ENCODE measurements around the gene IDUA. TPM values are rescaled to one million over a fixed set of nuclear protein-coding genes. Genes with fewer than 3 reads are reported as not detected.
"Not testable (repeated sequence)": the region's sequence is repeated elsewhere in the genome, so short reads cannot be mapped to it uniquely, and the experiment has no call there.

IDUA gene
- total RNA-seq = 10 to 100 TPM in 1 of 2 donors, 1 to 10 TPM in 1; 8.9 to 10.2 TPM

DNA sequence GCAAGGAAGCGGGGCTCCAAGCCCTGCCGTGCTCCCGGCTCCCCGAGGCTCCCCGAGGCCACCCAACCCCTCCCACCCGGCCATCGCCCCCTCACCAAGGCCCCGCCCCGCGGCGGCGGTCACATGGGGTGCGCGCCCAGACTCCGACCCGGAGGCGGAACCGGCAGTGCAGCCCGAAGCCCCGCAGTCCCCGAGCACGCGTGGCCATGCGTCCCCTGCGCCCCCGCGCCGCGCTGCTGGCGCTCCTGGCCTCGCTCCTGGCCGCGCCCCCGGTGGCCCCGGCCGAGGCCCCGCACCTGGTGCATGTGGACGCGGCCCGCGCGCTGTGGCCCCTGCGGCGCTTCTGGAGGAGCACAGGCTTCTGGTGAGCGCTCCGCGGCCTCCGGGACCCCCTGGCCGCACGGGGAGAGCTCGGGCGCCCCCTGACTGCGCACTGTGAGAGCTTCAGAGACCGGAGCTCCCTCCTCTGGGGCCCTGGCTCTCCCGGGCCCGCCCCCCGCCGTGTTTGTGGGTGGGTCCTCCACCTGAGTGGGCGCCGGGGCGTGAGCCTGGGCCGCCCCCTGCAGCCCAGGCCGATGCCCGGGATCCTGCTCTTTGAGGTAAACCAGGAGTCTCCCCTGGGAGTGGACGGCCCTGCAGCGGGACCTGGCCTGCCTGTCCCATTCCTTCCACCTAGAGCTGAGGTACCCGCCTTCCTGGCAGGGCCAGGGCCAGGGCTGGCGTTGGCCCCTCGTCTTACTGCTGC, at the start of gene IDUA:
IDUA (plus strand) TSS at position 166 of the 745 bp plus-strand sequence; CDS start at position 207, 41 bp downstream.
- H3K9me3 ChIP-seq = no peaks in the 10 kb centered on the region
- no peaks in the 10 kb centered on the region for H3K36me3 ChIP-seq
- TF ChIP-seq, protein P1, sequence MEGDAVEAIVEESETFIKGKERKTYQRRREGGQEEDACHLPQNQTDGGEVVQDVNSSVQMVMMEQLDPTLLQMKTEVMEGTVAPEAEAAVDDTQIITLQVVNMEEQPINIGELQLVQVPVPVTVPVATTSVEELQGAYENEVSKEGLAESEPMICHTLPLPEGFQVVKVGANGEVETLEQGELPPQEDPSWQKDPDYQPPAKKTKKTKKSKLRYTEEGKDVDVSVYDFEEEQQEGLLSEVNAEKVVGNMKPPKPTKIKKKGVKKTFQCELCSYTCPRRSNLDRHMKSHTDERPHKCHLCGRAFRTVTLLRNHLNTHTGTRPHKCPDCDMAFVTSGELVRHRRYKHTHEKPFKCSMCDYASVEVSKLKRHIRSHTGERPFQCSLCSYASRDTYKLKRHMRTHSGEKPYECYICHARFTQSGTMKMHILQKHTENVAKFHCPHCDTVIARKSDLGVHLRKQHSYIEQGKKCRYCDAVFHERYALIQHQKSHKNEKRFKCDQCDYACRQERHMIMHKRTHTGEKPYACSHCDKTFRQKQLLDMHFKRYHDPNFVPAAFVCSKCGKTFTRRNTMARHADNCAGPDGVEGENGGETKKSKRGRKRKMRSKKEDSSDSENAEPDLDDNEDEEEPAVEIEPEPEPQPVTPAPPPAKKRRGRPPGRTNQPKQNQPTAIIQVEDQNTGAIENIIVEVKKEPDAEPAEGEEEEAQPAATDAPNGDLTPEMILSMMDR (IDR thresholded peaks at IDR 0.05) = peak; percentile 25 to 63
- peak within 1 kb of the TSS; percentile 48 to 74 for H3K4me3 ChIP-seq
- DNase-seq (ENCODE audit: low spot score) = peak; percentile 77
- peaks cover 0 to 24% of the 10 kb centered on the region in 2 donors for H3K4me1 ChIP-seq
- no peaks in the 10 kb centered on the region for H3K27me3 ChIP-seq
- H3K27ac ChIP-seq = peak within 1 kb of the TSS; percentile 55 to 57

DNA sequence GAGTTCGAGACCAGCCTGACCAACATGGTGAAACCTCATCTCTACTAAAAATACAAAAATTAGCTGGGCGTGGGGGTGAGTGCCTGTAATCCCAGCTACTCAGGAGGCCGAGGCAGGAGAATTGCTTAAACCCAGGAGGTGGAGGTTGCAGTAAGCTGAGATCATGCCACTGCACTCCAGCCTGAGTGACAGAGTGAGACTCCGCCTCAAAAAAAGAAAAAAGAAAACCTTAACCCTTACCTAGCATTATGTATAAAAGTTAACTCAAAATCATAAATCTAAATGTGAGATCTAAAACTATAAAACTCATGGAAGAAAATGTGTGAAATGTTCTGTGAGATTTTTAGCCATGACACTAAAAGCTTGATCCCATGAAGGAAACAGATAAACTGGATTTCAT, 47.3 kb upstream of the IDUA start:
- not testable (repeated sequence) for H3K4me1 ChIP-seq; DNase-seq (ENCODE audit: low spot score); H3K36me3 ChIP-seq; H3K27me3 ChIP-seq; H3K27ac ChIP-seq; H3K9me3 ChIP-seq; H3K4me3 ChIP-seq

- H3K27me3 ChIP-seq = no peaks in the 10 kb centered on the region
- DNase-seq (ENCODE audit: low spot score) = no peak
- TF ChIP-seq, protein P1 (IDR thresholded peaks at IDR 0.05) = no peak
These were observed 41.4 kb upstream of the IDUA start for GRCh38 chr4:945274-946102.

DNA sequence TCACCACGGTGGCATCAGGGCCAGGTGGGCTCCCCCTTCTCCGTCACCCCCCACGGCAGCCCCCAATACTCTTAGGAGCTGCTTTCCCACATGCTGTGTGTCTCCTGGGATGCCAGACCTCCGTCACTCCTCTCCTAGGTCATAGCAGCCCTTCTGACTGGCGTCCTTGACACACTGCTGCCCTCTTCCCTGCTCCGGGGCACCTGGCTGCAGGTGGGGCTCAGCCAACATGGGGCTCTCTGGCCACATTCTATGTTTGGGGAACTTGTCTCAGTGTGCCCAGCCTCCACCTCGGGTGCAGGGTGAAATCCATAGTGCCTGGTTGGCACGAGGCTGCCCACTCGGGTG, 40.8 kb upstream of the IDUA start:
- Histone ChIP-seq H3K4me3 (no peak overlapping the region), H3K27me3 (no peaks in the 10 kb centered on the region), H3K27ac (no peak overlapping the region), H3K9me3 (no peaks in the 10 kb centered on the region), H3K36me3 (peaks cover under 1% of the 10 kb centered on the region), H3K4me1 (peaks cover 0 to 4% of the 10 kb centered on the region in 2 donors)
- DNase-seq (ENCODE audit: low spot score) = no peak
- TF ChIP-seq, protein P1 (IDR thresholded peaks at IDR 0.05) = no peak

More at GRCh38 chr4:945274-946102, 41.4 kb upstream of the IDUA start:
- H3K36me3 ChIP-seq = no peaks in the 10 kb centered on the region
- H3K4me1 ChIP-seq = peaks cover 0 to 4% of the 10 kb centered on the region in 2 donors
- H3K9me3 ChIP-seq = no peaks in the 10 kb centered on the region
- no peak overlapping the region for H3K4me3 ChIP-seq
- no peak overlapping the region for H3K27ac ChIP-seq

DNA sequence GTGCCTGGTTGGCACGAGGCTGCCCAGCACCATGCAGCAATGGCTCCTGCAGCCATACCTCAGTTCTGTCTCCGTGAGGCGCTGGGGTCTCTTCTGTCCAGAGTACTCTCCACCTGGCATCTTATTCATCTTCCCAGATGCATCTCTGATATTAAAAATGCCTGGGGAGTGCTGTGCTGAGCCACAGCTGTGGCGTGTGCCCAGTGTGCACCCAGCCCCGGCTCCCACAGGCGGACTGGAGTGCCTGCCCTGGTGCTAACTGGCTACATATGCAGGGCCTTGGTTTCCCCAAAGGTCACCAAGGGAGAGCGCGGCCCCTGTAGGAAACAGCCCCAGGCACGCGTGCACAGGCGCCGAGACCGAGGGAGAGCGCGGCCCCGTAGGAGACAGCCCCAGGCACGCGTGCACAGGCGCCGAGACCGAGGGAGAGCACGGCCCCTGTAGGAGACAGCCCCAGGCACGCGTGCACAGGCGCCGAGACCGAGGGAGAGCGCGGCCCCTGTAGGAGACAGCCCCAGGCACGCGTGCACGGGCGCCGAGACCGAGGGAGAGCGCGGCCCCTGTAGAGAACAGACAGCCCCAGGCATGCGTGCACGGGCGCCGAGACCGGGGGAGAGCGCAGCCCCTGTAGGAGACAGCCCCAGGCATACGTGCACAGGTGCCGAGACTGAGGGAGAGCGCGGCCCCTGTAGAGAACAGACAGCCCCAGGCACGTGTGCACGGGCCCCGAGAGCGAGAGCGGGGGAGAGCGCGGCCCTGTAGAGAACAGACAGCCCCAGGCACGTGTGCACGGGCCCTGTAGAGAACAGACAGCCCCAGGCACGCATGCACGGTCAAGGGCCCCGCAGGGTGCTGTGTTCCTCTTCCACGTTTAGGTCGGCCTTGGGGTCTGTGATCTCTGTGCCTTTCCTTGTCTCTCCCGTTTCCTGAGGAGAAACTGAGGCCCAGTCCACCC, 40.0 kb upstream of the IDUA start:
- no peak overlapping the region for H3K27ac ChIP-seq
- DNase-seq (ENCODE audit: low spot score) = no peak
- H3K9me3 ChIP-seq = no peaks in the 10 kb centered on the region
- no peak overlapping the region for H3K4me3 ChIP-seq
- no peaks in the 10 kb centered on the region for H3K27me3 ChIP-seq
- H3K36me3 ChIP-seq = peaks cover 7% of the 10 kb centered on the region
- H3K4me1 ChIP-seq = peaks cover 0 to 4% of the 10 kb centered on the region in 2 donors
- TF ChIP-seq, protein P1 (IDR thresholded peaks at IDR 0.05) = no peak
